ENCODE data around the gene PCGF1. TPM values are rescaled to one million over a fixed set of nuclear protein-coding genes. Genes with fewer than 3 reads are reported as not detected.

Gene PCGF1
- total and polyA plus RNA-seq, 2 of the 13 experiments (the other 11 are each of a cell fraction or from before 2014, with no cell fraction given): 20.4 to 22.6 TPM

DNA sequence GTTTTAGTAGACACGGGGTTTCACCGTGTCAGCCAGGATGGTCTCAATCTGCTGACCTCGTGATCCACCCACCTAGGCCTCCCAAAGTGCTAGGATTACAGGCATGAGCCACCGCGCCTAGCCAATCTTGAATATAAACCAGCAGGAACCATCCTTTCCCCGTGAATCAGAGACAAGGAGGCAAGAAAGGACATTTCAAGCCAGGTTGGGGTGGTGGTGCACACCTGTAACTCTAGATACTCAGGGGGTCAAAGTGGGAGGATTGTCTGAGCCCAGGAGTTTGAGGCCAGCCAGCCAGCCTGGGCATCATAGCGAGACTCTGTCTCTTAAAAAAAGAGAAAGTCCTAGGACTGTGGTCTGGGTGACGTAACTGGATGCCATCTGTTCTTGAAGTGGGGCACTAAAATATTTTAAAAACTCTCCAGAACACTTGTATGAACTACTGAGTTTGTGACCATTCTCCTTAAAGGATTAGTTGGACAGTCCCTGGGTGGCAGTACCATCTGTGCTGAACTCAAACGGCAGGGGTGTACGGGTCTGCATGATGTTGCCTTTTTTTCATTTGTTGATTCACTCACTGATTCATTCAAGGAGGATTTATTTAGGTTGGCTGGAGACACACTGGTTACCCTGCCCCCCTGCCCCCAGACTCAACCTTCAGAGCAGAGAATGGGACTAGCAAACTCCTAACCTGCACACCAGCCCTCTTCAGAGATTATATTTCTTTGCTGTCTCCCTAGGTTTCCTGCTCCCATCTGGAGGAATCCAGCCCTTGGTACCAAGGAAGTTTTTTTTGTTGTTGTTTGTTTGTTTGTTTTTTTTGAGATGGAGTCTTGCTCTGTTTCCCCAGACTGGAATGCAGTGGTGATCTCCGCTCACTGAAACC lies 3.9 kb upstream of the PCGF1 start (continued):
- TF ChIP-seq, protein P1, sequence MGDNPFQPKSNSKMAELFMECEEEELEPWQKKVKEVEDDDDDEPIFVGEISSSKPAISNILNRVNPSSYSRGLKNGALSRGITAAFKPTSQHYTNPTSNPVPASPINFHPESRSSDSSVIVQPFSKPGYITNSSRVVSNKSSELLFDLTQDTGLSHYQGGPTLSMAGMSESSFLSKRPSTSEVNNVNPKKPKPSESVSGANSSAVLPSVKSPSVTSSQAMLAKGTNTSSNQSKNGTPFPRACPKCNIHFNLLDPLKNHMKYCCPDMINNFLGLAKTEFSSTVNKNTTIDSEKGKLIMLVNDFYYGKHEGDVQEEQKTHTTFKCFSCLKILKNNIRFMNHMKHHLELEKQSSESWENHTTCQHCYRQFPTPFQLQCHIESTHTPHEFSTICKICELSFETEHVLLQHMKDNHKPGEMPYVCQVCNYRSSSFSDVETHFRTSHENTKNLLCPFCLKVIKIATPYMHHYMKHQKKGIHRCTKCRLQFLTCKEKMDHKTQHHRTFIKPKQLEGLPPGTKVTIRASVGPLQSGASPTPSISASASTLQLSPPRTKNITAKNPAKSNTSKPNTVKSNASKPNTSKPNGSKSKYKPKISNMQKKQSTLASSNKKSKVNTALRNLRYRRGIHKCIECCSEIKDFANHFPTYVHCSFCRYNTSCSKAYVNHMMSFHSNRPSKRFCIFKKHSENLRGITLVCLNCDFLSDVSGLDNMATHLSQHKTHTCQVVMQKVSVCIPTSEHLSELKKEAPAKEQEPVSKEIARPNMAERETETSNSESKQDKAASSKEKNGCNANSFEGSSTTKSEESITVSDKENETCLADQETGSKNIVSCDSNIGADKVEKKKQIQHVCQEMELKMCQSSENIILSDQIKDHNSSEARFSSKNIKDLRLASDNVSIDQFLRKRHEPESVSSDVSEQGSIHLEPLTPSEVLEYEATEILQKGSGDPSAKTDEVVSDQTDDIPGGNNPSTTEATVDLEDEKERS (CRISPR knock-in tag; IDR thresholded peaks at IDR 0.05): peak; percentile 65; the same call in 1 of the 2 replicates
- TF ChIP-seq, protein P2, sequence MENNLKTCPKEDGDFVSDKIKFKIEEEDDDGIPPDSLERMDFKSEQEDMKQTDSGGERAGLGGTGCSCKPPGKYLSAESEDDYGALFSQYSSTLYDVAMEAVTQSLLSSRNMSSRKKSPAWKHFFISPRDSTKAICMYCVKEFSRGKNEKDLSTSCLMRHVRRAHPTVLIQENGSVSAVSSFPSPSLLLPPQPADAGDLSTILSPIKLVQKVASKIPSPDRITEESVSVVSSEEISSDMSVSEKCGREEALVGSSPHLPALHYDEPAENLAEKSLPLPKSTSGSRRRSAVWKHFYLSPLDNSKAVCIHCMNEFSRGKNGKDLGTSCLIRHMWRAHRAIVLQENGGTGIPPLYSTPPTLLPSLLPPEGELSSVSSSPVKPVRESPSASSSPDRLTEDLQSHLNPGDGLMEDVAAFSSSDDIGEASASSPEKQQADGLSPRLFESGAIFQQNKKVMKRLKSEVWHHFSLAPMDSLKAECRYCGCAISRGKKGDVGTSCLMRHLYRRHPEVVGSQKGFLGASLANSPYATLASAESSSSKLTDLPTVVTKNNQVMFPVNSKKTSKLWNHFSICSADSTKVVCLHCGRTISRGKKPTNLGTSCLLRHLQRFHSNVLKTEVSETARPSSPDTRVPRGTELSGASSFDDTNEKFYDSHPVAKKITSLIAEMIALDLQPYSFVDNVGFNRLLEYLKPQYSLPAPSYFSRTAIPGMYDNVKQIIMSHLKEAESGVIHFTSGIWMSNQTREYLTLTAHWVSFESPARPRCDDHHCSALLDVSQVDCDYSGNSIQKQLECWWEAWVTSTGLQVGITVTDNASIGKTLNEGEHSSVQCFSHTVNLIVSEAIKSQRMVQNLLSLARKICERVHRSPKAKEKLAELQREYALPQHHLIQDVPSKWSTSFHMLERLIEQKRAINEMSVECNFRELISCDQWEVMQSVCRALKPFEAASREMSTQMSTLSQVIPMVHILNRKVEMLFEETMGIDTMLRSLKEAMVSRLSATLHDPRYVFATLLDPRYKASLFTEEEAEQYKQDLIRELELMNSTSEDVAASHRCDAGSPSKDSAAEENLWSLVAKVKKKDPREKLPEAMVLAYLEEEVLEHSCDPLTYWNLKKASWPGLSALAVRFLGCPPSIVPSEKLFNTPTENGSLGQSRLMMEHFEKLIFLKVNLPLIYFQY (CRISPR knock-in tag; IDR thresholded peaks at IDR 0.05; ENCODE audit: borderline replicate concordance): no peak
- no peak for TF ChIP-seq ZNF672 (CRISPR knock-in tag; IDR thresholded peaks at IDR 0.05)
- no peak for TF ChIP-seq ZNF225 (CRISPR knock-in tag; IDR thresholded peaks at IDR 0.05)
- TF ChIP-seq, protein P3, sequence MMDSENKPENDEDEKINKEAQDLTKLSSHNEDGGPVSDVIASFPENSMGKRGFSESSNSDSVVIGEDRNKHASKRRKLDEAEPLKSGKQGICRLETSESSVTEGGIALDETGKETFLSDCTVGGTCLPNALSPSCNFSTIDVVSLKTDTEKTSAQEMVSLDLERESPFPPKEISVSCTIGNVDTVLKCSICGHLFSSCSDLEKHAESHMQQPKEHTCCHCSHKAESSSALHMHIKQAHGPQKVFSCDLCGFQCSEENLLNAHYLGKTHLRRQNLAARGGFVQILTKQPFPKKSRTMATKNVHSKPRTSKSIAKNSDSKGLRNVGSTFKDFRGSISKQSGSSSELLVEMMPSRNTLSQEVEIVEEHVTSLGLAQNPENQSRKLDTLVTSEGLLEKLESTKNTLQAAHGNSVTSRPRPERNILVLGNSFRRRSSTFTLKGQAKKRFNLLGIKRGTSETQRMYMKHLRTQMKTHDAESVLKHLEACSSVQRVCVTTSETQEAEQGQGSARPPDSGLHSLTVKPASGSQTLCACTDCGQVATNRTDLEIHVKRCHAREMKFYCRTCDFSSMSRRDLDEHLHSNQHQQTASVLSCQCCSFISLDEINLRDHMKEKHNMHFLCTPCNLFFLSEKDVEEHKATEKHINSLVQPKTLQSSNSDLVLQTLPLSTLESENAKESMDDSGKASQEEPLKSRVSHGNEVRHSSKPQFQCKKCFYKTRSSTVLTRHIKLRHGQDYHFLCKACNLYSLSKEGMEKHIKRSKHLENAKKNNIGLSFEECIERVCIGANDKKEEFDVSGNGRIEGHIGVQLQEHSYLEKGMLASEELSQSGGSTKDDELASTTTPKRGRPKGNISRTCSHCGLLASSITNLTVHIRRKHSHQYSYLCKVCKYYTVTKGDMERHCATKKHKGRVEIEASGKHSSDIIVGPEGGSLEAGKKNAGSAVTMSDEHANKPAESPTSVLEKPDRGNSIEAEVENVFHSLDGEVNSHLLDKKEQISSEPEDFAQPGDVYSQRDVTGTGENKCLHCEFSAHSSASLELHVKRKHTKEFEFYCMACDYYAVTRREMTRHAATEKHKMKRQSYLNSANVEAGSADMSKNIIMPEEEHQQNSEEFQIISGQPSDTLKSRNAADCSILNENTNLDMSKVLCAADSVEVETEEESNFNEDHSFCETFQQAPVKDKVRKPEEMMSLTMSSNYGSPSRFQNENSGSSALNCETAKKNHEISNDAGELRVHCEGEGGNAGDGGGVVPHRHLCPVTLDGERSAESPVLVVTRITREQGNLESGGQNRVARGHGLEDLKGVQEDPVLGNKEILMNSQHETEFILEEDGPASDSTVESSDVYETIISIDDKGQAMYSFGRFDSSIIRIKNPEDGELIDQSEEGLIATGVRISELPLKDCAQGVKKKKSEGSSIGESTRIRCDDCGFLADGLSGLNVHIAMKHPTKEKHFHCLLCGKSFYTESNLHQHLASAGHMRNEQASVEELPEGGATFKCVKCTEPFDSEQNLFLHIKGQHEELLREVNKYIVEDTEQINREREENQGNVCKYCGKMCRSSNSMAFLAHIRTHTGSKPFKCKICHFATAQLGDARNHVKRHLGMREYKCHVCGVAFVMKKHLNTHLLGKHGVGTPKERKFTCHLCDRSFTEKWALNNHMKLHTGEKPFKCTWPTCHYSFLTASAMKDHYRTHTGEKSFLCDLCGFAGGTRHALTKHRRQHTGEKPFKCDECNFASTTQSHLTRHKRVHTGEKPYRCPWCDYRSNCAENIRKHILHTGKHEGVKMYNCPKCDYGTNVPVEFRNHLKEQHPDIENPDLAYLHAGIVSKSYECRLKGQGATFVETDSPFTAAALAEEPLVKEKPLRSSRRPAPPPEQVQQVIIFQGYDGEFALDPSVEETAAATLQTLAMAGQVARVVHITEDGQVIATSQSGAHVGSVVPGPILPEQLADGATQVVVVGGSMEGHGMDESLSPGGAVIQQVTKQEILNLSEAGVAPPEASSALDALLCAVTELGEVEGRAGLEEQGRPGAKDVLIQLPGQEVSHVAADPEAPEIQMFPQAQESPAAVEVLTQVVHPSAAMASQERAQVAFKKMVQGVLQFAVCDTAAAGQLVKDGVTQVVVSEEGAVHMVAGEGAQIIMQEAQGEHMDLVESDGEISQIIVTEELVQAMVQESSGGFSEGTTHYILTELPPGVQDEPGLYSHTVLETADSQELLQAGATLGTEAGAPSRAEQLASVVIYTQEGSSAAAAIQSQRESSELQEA (CRISPR knock-in tag; IDR thresholded peaks at IDR 0.05; ENCODE audit: not compliant biosample characterization): no peak
- TF ChIP-seq CAMTA2 (CRISPR knock-in tag; IDR thresholded peaks at IDR 0.05; ENCODE audit: borderline replicate concordance): 0 out of 2 replicates have a peak, but pooled peaks have one; percentile 72
- TF ChIP-seq SSRP1 (CRISPR knock-in tag; IDR thresholded peaks at IDR 0.05): no peak
- no peak for TF ChIP-seq NR2C2 (CRISPR knock-in tag; IDR thresholded peaks at IDR 0.05; ENCODE audit: borderline replicate concordance)
- 0 out of 2 replicates have a peak, but pooled peaks have one; percentile 46 for TF ChIP-seq HIVEP1 (CRISPR knock-in tag; IDR thresholded peaks at IDR 0.05)
- TF ChIP-seq ZNF629 (CRISPR knock-in tag; conservative IDR thresholded peaks at IDR 0.05): 0 out of 2 replicates have a peak, but pooled peaks have one; percentile 43
- TF ChIP-seq NONO (IDR thresholded peaks at IDR 0.05): no peak
- TF ChIP-seq NONO (CRISPR knock-in tag; conservative IDR thresholded peaks at IDR 0.05): peak; percentile 39; the same call in 1 of the 2 replicates
- peak in 1 of 2 experiments; percentile 18; a peak in 1 of 4 replicates for TF ChIP-seq POLR2A (IDR thresholded peaks at IDR 0.05; ENCODE audit: insufficient read depth in 1 of 2, low read depth in 2 of 2, low read length in 2 of 2)
